Panc1 (cell line): ENCODE results near the gene WFS1.

Experiments
- CTCF ChIP-seq: fragments of 450-650 bp; IDR thresholded peaks from 2 replicates; pipeline ENCODE4 v1.5.1; 2017; ENCODE audit warnings: mild to moderate bottlenecking
- POLR2AphosphoS5 ChIP-seq: IDR thresholded peaks from 2 replicates; pipeline ENCODE4 v1.6.1; 2012; ENCODE audit warnings: mild to moderate bottlenecking, low read depth, low read length, moderate library complexity
- REST ChIP-seq, 2 experiments: IDR thresholded peaks; 2 replicates each; pipeline ENCODE4 v1.6.1; 2011 to 2012; ENCODE audit warnings: low read depth in 2 of 2, control low read depth in 1 of 2, low read length in 1 of 2, mild to moderate bottlenecking in 1 of 2, moderate library complexity in 1 of 2; ENCODE audit not compliant: insufficient read depth in 1 of 2
- SIN3A ChIP-seq: IDR thresholded peaks from 2 replicates; pipeline ENCODE4 v1.6.1; 2012; ENCODE audit warnings: low read depth, mild to moderate bottlenecking, low read length, moderate library complexity, borderline replicate concordance; ENCODE audit not compliant: insufficient read depth
- TCF7L2 ChIP-seq: IDR thresholded peaks from 2 replicates; pipeline ENCODE4 v1.6.1; 2011; ENCODE audit warnings: mild to moderate bottlenecking, low read depth, low read length, inconsistent platforms

- no peak for TF ChIP-seq CTCF
- TF ChIP-seq POLR2AphosphoS5, result no peak
- no peak for TF ChIP-seq REST (IDR thresholded peaks at IDR 0.05; ENCODE audit: insufficient read depth in 1 of 2, low read depth in 2 of 2, low read length in 1 of 2)
- TF ChIP-seq TCF7L2, result no peak
- TF ChIP-seq SIN3A, result no peak
Measured at GRCh38 chr4:6232836-6233785, 36.5 kb upstream of the WFS1 start.
